HG02943 (cell line): ENCODE results near the gene RANBP3L.
"Not testable (repeated sequence)": the region's sequence is repeated elsewhere in the genome, so short reads cannot be mapped to it uniquely, and the experiment has no call there.

ENCODE experiments used
- ATAC-seq: cut with Tn5 transposase; IDR thresholded peaks from one replicate; pipeline ENCODE4 v1.9.1; 2021; ENCODE audit warnings: mild to moderate bottlenecking, low read depth, moderate library complexity; ENCODE audit not compliant: unreplicated experiment

RANBP3L gene

DNA sequence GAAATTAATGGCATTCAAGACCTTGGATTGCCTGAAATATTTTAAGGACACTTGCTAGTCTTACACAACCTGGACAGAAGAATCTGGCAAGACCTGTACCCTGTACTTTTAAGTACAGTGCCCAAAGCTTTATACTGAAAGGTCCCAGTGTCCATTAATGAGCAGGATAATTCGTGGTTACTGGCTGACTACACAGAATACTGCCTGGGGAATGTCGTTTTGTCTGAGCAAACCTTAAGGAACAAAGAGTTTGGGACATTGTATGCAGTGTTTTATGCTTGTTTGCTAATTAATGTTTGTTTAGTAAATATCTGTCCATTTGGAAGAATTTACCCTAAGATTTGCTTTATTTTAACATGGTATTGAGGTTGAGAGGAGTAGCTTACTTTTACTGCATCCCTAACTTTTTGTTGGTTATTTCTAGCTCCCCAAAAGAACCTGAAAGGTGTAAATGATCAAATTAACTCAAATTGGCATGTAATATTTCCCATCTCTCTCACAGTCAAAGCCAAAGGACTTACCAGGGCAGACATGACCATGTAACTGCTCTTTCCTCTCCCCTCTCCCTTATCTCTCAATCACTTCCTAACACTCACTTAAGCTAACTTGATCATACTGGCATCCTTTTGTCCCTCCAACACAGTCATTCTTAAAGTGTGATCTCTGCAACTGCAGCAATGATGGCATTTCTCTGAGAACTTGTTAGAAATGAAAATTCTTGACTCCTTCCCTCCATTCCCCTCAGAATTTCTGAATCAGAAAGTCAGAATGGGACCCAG lies 15.7 kb downstream of the RANBP3L start:
- ATAC-seq: no peak

- not testable (repeated sequence) for ATAC-seq
Measured at GRCh38 chr5:36283775-36284174, 17.9 kb downstream of the RANBP3L start.

DNA sequence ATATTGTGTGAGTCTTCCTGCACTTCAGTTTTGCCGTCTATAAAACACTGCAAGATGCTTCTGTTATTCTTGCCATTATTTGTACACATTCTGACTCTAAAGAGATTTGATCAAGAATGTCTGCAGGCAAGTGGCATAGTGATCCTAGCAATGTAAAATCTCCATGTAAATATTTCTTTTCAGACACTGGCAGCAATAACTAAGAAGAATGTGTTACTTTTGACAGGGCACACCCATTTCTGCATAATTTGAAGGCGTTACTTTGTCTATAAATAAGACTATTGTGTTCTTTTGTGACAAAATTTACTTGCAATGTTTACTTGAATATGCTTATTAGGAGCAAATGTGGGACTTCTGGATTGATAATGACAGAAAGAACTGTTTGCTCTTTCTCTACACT lies 20.1 kb downstream of the RANBP3L start:
- ATAC-seq: no peak

GRCh38 chr5:36279054-36279698 lies 22.5 kb downstream of the RANBP3L start:
- ATAC-seq: no peak

DNA sequence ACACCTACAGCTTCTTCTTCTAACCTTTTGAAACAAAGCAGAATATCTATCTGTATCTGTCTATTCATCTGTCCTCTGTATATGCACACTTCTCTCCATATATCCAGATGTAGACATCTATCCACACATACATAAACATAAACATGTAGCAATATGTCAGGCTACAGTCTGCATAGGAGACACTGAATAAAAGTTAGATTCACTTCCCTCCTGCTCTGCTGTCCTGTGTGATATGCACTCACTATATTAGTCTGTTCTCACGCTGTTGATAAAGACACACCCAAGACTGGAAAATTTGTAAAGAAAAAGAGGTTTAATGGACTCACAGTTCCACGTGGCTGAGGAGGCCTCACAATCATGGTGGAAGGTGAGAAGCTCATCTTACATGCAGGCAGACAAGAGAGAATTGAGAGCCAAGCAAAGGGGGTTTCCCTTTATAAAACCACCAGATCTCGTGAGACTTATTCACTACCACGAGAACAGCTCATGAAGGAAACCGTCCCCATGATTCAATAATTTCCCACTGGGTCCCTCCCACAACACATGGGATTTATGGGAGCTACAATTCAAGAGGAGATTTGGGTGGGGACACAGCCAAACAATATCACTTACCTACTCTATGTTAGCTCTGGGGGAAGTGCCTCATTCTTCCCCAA lies 24.1 kb downstream of the RANBP3L start:
- no peak for ATAC-seq

DNA sequence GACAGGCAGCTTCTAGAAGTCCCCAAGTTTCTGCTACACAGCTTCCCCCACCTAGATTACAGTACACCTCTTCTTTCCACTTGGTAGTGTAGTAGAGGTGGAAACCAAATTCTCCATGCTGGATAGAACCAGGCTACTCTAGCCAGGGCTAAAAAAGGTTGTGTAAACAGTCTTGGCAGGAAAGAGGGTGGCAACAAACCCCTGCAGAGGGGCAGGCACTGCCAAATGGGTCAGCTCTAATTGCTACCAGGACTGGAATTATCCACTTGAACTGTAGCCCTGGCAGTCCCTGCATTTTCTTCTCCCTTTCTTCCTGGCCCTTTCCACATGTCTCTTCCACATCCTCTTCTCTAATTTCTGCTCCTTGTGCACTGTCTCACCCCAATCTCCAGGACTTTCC lies 24.8 kb downstream of the RANBP3L start:
- ATAC-seq: no peak

GRCh38 chr5:36273809-36274526 lies 27.7 kb downstream of the RANBP3L start:
- ATAC-seq: no peak

- no peak for ATAC-seq
Measured at GRCh38 chr5:36272136-36272690, 29.5 kb downstream of the RANBP3L start.

DNA sequence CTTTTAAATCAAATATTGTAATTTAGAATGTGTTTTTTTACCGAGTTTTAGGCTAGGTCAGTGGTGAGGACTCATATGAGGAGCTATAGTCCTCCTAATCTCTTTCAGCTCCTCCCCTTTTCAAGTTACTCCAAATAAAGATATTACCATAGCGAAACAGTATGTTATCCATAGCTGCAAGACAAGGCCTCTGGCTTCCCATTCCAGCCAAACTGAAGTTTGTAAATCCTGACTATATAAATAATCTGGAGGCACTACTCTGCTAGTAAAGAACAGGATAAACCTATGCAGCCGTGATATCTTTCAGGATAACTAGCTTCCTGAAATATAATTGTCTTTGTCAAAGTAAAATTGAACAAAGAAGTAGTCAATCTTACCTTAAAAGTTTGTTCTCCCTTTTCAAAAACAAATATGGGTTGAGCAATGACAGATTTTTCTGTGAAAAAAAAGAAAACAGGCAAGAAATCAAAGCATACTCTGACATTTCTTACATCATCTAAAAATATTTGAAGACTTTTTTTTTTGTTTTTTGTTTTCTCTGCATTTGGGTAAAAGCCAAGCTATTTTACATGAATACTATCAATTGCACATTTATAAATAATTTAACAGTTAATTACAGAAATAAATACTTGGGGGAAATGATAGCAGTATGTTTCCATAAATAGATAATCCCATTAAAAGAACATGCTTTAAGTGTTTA lies 30.7 kb downstream of the RANBP3L start:
- ATAC-seq: no peak

DNA sequence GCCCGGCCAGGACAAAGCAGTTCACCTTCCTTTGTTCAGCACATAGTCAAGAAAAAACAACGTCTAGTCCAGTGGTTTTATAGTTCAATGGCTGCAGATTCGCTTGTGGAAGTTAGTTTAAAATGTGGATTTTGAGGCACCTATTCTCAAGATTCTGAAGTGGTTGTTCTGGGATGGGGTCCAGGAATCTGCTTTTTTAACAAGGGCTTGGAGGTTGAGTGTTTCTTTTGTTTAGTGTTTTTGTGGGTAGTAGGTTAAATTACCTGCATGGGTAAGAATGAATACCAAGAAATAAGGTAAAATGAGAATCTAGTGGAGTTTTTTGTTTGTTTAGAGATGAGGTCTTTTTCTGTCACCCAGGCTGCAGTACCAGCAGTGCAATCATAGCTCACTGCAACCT lies 31.5 kb downstream of the RANBP3L start:
- ATAC-seq: no peak

DNA sequence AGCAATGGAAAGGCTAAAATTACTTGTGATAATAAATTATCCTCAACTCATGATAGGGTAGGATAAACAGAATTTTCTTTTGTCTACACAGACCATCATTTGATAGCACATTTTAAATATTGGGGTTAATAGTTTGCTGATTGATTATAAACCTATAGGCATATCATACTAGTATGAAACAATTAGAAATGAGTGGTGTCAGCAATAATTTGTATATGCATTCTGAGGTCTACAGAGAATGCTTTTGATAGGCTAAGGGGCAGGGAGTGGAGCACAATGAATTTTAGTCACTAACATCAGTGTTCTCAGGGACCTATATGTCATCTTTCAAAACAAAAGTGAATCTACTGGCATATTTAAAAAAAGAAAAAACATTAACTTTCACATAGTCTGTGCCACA lies 32.2 kb downstream of the RANBP3L start:
- no peak for ATAC-seq

DNA sequence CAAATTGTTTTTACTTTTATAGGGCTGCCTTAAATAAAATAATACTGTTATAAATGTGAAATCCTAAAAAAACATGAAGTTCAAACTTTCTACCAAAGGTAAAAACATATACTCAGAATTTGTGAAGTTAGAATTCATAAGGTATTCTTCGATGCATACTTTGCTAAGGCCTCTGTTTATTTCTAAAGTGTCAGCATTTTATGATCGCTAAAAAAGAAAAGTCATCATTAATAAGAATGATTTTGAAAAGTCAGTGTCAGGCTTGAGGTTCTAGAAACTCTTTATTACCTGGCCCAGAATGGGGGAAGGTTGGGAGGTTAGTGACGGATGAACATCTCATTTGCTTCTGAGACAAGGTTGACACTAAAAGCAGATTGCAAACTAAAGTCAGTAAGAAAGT lies 33.8 kb downstream of the RANBP3L start:
- ATAC-seq: no peak

DNA sequence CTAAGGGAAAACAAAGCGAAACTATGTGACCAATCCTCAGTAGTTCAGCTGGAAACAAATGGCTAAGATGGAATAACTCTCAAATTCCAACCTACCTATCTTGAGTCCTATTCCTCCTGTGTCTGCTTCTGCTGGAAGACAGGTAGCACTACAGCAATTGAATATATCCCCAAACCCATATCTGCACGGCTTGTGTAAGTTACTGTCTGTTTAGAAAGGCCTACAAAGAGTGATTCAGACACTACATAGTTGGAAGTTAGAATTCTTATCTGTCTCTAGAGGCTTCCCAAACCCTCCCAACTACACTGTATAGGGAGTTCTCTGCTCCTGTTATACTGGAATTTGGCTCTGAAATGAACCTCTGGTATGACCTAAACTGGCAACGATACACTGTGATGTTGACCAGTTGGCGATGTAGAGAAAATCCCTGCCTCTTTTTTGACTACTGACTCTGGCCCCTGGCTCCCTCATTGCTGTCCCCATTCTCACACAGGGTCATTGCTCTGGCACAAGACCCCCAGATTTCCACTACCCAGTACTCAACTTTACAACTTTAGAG lies 37.4 kb downstream of the RANBP3L start:
- no peak for ATAC-seq

GRCh38 chr5:36261186-36261585 lies 40.5 kb downstream of the RANBP3L start:
- no peak for ATAC-seq

GRCh38 chr5:36253575-36253974 lies 48.1 kb downstream of the RANBP3L start:
- ATAC-seq: no peak

DNA sequence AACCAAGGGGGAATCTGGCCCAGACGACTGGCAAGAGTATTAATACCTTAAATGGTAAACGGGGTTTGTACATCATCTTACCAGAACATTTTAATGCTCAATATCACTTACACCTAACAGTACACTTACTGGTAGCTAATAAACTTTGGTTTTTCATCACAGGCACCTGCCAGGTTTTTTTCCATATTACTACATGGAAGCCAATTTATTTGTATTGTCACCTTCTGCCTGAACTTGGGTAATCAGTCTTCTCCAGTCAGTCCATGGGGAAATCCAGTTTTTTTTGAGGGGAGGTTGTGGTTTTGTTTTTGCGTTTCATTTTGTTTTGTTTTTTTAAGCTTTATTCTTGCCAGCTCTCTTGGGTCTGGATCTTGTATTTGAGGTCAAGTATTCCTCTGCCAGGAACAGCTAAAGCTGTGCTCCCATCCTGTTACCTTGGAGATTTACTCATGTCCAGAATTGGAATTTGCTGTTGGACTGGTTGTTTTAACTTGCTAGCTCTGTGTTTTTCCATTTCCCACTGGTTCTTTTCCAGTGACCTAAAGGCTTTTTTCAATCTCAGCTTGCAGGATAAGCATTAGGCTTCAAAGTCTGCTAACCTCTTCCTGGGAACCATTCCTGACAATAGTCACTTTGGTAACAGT lies 48.9 kb downstream of the RANBP3L start:
- ATAC-seq: no peak

DNA sequence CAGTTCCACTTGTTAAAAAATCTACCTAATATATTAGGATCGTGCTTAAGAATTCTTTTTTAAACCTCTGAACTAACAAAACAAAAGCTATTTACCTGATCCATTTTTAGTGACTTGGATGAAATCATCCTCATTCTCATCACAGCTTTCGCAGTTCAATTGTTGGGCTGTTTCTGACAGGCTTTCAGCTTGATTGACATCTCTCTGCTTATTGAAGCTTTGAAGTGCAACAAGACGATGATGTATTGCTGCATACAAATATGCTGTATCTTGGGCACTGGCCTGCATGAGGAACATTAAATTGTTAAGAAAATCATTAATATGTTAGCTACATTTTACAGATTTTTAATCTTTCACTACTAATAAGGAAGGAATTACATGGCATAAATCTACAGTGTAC lies 50.5 kb downstream of the RANBP3L start:
- no peak for ATAC-seq

GRCh38 chr5:36250427-36250826 lies 51.3 kb downstream of the RANBP3L start:
- ATAC-seq: no peak

DNA sequence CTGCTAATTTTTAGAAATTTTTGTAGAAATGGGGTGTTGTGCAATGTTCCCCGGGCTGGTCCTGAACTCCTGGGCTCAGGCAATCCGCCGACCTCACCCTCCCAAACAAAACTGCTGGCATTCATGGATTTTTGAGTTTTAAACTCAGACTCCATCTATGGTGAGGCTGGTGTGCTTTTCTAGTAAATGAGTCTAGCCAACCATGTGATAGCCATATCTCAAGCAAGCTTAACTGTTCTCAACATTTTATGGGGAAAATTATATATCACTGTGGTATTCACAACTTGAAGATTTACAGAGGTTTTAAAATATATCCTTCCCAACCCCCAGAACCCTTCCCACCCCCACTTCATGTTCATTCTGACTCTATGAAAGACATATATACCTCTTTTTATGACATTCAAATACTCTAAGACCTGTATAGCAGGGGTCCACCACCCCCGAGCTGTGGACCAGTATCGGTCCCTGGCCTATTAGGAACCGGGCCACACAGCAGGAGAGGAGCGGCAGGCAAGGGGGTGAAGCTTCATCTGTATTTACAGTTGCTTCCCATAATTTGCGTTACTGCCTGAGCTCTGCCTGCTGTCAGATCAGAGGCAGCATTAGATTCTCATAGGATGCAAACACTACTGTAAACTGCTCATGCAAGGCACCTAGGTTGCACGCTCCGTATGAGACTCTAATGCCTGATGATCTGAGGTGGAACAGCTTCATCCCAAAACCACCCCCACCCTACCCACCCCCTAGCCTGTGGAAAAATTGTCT lies 55.5 kb downstream of the RANBP3L start:
- ATAC-seq: no peak
